Measurements from ENCODE around the gene USP20.

USP20 gene

GRCh38 chr9:129866394-129867135 is 31.3 kb downstream of the USP20 start:
- no peak overlapping the region for H3K4me3 ChIP-seq (ENCODE audit: control insufficient read depth, low read depth, low read length)
- TF ChIP-seq CTCF (IDR thresholded peaks at IDR 0.05; ENCODE audit: control insufficient read depth, insufficient read depth, low read depth, low read length, missing control alignments), result no peak
- DNase-seq (ENCODE audit: low read depth), result no peak

- H3K4me3 ChIP-seq (ENCODE audit: control insufficient read depth, low read depth, low read length), result no peak overlapping the region
- no peak for TF ChIP-seq CTCF (IDR thresholded peaks at IDR 0.05; ENCODE audit: control insufficient read depth, insufficient read depth, low read depth, low read length, missing control alignments)
- no peak for DNase-seq (ENCODE audit: low read depth)
Observed at GRCh38 chr9:129867136-129868022, 32.1 kb downstream of the USP20 start.

GRCh38 chr9:129868023-129868871 is 33.0 kb downstream of the USP20 start:
- no peak for TF ChIP-seq CTCF (IDR thresholded peaks at IDR 0.05; ENCODE audit: control insufficient read depth, insufficient read depth, low read depth, low read length, missing control alignments)
- DNase-seq (ENCODE audit: low read depth), result no peak
- no peak overlapping the region for H3K4me3 ChIP-seq (ENCODE audit: control insufficient read depth, low read depth, low read length)

- no peak for TF ChIP-seq CTCF (IDR thresholded peaks at IDR 0.05; ENCODE audit: control insufficient read depth, insufficient read depth, low read depth, low read length, missing control alignments)
- DNase-seq (ENCODE audit: low read depth), result no peak
- no peak overlapping the region for H3K4me3 ChIP-seq (ENCODE audit: control insufficient read depth, low read depth, low read length)
Observed at GRCh38 chr9:129868872-129869486, 33.7 kb downstream of the USP20 start.

GRCh38 chr9:129869585-129870501 is 34.6 kb downstream of the USP20 start:
- no peak for DNase-seq (ENCODE audit: low read depth)
- no peak overlapping the region for H3K4me3 ChIP-seq (ENCODE audit: control insufficient read depth, low read depth, low read length)
- no peak for TF ChIP-seq CTCF (IDR thresholded peaks at IDR 0.05; ENCODE audit: control insufficient read depth, insufficient read depth, low read depth, low read length, missing control alignments)

Data from AG09309 (cell line).